ENCODE measurements around the gene RUNX3.

The RUNX3 gene

DNA sequence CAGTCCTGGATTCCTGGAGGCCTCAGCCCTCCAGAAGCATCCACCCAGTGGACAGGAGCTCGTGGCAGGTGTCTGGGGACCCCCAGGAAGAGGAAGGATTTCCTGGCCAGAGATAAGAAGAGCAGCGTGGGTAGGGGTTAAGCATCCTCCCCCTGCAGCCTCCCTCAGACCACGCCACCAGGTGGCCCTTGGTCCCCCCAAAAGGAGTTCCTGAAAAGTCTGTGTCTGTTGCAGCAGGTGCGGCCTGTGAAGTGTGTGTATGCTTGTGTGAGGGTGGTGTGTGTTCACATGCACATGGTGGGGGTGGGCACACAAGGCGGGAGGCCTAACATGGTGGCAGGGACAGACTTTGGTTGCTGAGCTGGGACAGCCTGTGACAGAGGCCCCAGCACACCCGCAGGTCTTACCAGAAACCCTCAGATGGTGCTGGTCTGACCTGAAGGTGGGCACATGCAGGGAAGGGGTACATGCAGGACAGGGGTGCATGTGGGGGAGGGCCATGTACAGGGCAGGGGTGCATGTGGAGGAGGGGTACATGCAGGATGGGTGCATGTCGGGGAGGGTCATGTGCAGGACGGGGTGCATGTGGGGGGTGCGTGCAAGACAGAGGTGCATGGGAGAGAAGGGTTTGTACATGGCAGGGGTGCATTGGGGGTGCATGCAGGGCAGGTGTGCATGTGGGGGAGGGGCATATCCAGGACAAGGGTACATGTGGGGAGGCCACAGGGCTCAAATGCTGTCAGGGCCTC lies 18.2 kb upstream of the RUNX3 start:
- no peak for DNase-seq (ENCODE audit: low read depth in 3 of 3, low spot score in 1 of 3)

DNA sequence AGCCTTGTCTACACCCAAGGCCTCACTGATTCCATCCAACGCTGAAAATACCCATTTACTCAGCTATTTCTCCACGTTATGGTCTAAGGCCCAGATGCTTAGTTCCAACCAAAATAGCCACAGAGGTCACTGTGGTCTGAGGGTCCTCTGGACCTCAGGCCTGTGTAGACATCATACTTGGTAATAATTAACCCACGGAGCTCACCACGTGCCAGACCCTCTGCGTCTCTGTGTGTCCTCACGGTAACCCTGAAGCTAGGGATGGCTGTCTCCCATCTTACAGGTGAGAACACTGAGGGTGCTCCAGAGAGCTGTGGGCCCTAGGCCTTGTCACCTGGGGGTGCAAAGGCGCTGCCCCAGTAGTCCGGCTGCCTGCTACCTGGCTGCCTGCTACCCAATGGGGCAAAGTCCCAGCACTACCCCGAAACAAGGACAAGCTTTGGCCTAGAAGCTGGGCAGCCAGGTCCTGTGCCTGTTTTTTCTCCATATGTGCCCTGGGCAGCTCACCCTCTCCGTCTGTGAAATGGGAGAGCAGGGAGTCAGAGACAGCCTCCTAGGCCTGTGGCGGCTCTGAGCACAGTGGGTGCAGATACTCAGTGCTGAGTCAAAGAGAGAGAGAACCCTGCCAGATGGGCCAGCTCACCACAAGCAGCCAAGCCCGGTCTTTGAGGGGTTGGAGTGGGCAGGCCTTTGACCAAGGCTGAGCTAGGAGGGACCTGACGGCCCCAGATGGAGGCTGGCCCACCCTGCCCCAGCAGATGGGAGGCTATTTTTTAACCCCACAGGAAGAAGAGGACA lies 17.0 kb upstream of the RUNX3 start:
- no peak for DNase-seq (ENCODE audit: low read depth in 3 of 3, low spot score in 1 of 3)

DNA sequence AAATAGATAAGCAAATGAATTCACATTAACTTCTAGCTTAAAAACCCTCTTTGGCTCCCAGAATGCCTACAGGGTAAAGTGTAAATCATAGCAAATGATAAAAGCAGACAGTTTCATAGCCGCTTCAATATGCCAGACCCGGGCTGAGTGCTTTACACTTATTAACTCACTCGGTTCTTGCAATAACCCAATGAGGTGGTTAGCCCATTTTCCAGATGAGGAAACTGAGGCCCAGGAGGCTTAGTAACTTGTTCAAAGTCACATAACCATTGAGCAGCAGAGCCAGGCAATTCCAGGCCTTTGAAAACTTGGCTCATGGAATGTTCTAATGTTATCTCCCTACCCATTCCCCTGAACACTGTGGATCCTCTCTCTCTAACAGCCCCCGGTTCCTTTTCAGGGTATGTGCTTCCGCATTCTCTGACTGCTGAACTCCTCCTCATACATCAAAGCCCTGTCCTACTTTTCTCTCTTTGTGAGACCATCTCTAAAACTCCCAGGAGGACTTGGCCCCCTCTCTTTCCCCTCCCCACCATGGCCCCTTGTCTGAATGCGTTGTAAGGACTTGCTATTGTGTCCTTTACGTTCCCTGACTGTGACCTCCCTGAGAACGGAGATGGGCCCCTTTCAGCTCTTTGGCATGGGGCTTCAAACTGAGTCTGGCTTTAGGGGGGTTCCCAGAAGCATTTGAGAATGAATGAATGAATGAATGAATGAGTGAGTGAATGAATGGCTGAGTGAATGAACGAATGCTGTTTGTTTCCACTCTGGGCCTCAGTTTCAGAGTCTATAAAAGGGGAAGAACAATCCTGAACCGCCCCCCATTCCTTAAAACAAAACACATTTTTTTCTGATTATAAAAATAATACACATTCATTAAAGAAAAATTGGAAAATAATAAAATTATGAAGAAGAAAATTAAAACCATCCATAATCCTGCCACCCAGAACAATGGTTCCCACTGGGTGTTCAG lies 15.6 kb upstream of the RUNX3 start:
- no peak for DNase-seq (ENCODE audit: low read depth in 3 of 3, low spot score in 1 of 3)

DNA sequence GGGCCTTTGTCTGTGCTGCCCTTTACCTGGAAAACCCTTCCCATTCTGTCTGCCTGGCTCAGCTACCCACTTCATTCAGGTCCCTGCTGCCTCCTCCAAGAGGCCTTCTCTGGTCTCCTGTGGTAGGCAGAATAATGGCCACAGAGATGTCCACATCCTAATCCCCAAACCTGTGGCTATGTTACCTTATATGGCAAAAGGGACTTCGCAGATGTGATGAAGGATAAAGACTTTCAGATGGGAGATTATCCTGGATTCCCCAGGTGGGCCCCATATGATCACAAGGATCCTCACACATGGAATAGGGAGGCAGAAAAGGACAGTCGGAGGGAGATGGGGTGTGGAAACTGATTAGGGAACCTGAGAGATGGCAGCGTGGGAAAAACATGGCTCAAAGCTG lies 14.2 kb upstream of the RUNX3 start:
- no peak for DNase-seq (ENCODE audit: low read depth in 3 of 3, low spot score in 1 of 3)

DNA sequence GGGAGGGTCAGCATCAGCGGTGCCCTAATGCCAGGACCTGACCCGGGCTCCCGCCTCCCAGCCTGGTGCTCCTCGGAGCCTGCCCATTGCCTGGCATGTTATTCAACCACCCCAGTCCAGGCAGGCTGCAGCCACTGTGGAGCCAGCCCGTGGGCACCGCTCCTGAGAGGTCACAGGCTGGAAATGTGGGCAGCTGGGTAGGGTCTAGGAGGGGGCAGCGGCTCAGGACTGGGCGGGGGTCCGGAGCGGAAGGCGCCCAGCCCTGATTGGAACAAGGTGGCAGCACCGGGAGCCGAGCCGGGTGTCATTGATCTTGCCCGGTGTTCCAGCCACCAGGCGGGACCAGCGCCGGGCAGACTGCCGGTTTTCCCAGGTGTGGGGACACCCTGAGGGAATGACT lies 12.7 kb upstream of the RUNX3 start:
- DNase-seq (ENCODE audit: low read depth in 3 of 3, low spot score in 1 of 3) = no peak

DNA sequence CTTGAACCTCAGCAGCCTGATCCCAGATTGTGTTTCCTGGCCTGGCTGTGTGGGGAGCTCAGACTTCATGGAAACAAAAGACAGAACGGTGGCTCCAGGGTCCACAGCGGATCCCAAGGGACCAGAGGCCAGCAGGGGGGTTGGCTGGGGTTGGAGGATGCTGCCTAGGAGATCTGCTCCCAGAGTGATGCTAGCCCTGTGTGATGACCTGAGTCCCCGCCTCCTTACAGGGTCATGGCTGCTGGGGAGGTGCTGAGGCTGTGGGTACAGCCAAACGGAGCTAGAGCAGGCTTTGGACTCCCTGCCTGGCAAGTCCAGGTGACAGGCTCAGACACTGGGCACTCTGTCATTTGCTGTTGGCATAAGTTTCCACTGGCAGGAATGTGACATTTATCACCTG lies 11.5 kb upstream of the RUNX3 start:
- DNase-seq (ENCODE audit: low read depth in 3 of 3, low spot score in 1 of 3) = no peak

DNA sequence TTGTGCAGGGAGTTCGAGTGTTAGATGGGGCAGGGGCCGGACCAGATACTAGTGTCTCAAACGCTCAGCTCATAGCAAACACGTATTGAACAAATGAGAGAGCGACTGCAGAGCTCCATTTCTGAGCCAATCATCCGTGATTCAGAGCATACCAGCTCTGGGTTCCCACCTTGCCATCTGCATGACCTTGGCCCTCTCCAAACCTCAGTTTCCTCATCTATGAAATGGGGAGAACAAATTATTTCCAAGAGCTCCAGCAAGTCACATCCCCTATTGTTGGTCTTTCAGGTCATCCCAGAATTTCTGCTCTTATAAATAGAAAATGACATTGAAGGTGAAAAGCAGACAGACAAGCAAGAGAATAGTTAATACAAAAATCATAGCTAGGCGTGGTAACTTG lies 10.2 kb upstream of the RUNX3 start:
- DNase-seq (ENCODE audit: low read depth in 3 of 3, low spot score in 1 of 3) = no peak

DNA sequence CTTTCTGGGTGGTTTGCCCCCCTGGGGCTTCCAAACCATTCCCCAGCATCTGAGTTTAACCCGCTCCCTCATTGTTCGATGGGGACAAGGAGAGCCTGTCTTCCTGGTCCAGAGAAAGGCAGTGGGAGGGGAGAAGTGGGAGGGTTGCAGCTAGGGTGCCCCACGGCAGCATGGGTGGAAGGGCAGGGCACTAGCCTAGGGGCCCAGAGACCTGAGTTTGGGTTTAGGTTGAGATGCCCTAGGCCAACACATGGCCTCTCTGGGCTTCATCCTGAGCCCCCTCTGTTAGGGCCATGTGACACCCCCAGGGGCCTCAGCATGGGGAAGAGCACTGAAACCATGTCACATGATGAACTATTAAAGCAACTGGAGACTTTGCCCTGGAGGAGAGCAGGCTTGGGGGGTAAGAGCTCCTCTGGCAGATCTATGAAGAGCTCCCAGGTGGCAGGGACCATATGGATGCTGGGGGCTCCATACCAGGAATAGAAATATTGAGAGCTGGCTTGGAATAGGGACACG lies 9.7 kb upstream of the RUNX3 start:
- no peak for DNase-seq (ENCODE audit: low read depth in 3 of 3, low spot score in 1 of 3)

DNA sequence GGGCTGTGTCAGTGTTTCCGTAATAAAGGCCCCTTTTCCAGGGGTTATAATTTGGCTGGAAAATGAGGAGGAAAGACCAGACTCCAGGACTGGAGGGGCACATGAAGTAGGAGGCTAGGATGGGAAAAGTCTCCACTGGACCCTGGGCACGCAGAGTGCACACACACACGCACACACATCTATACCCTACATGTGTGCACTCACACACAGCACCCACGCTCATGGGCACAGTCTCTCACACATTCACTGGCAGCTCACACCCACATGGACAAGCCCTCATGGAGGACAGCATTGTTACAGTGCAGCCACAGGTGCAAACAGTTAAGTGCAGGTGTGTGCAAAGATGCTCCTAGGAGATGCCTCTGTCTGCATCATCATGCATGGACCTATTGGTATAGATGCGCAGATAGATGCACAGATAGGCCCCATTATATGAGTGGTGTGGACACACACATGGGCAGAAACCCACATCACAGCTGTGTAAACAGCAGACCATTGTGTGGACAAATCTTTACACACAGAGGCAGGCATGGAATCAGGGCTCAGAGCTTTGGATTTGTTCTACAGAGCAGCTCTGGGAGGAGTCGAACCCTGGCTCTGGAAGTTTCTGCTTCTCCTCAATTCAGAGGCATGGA lies 9.1 kb upstream of the RUNX3 start:
- no peak for DNase-seq (ENCODE audit: low read depth in 3 of 3, low spot score in 1 of 3)

DNA sequence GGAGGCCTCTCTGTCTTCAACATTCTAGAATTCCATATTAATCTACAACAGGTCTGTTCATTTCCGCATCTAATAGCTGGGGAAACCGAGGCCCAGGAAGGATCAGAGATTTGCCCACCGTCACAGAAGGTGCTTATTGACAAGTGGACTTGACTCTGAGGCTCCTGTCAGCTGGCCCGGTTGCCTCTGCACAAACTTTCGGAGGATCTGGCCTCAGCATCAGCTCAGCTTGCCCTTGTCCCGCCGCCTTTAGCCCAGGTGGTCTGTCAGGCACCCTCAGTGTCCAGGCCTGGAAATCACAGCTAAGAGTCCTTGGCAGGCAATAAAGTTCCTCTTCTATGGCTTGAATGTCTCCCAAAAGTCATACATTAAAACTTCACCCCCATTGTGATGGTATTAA lies 8.2 kb upstream of the RUNX3 start:
- DNase-seq (ENCODE audit: low read depth in 3 of 3, low spot score in 1 of 3) = no peak

DNA sequence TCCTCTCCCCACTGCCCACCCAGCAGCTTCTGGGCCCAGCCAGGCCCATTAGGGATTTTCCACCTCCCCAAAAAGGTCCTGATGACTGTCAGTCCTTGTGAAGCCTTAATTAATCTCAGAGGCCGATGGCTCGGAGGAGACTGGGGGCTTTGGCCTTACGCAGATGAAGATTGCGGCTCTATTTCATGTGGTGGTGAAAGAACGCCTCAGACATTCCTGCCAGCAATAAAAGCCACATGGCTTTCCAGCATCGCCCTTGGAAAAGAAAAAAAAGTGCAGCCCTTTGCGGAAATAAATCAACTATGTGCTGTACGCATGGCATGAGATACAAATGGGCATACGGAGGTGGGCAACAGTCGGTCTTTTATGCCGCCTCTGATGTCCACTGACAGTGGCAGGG lies 6.6 kb upstream of the RUNX3 start:
- no peak for DNase-seq (ENCODE audit: low read depth in 3 of 3, low spot score in 1 of 3)

DNA sequence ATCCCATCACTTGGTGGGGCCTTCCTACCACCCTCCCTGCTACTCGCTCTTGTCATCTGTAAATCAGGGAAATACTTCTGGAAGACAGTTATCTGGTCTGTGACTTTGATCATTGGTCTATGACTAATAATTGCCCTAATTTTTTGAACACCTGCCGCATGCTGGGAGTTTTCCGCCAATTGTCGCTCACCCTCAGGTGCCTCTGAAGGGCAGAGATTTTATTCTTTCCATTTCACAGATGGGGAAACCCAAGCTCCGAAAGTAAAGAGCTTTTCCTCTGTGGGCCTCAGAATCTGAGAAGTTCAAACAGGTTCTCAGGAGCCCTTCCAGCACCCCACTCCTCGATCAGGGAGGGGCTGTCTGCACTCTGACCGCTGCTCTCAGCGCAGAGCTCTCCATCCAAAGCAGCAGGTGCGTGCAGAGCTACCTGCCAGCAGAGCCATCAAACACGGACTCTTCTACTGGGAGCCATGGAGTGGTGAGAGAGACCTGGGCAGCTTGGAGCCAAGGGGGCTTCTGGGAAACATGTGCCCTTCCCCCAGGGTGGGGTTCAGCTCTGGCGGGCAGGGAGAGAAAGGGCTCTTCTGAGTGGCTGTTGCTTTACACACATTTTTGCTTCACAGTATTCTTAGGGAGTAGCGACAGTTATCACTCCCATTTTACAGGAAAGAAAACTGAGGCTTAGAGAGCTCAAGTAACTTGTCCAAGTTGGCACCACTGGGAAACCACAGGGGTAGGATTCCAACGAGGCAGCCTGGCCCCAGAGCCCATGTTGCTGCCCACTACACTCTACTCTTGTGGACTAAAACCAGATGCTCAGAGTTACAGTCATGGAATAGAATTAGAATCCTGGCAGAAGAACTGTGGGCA lies 5.8 kb upstream of the RUNX3 start:
- DNase-seq (ENCODE audit: low read depth in 3 of 3, low spot score in 1 of 3) = no peak

DNA sequence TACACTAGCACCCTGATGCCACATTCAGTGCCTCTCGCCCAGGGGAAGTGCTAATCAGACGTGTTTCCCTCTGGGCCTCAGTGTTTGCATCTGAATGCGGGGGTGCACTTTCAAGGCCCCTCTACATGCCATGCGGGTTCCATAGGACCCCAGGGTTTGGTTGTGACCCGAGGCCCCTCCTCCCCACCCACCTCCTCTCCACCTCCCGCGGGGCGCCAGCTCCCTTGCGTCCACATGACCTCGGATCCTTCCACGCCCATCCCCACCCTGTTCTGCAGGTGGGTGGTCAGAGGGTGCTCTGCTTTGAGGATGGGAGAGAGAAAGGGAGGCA lies 5.1 kb upstream of the RUNX3 start:
- DNase-seq (ENCODE audit: low read depth in 3 of 3, low spot score in 1 of 3) = no peak

DNA sequence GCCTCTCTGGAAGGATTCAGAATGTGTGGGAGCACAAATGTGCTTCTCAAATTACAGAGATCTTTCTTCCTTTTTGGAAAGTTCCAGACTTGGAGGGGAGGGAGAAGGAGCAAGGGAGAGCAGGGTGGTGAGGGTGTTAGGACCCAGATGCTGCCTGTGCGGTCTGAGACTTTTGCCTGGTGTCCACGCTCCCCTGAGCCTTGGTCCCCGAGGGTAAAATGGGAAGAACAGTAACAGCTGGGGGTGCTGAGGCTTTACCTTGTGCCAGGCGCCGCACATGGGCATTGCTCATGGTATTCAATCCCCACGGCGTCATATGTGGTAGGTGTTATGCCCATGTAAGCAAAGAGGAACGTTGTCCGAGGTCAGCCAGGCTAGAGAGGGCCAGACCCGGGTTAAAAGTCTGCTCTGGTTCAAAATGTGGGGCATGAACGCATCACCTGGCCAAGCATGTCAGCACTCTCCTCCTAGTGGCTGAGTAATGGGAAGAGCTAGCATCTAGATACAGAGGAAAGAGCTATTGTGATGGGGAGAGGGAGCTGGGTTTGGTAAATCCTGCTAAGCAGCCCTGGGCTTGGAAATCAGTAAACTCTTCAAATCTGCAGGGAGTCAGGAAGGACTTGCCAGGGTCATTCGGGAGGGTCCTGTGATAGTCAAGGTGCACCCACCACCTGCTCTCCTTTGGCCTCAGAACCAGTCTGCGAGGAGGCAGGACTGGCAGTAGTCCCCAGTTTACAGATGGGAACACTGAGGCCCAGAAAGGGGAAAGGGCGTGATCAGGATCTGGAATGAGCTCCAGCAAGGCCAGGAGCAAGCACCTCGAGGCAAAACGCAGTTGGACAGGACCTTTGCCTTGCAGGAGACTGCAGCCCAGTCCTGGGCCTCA lies 4.5 kb upstream of the RUNX3 start:
- DNase-seq (ENCODE audit: low read depth in 3 of 3, low spot score in 1 of 3) = no peak

DNA sequence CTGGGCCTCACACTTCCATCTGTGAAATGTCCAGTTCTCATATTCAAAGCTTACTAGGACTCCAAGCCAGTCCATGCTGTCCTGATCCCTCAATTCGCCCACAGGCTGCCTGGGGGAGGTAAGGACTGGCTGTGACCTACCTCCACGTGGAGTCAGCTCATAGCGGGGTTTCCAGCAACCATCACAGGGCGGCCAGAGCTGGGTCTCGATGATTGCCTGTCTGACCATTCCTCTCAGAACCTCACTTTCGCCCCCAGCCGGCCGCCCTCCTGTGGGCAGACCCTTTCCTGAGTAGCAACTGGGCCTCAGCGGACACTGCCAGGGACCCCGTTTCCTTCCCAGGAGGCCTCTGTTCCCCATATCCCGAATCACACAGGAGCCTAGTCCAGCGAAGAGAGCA lies 3.4 kb upstream of the RUNX3 start:
- no peak for DNase-seq (ENCODE audit: low read depth in 3 of 3, low spot score in 1 of 3)

DNA sequence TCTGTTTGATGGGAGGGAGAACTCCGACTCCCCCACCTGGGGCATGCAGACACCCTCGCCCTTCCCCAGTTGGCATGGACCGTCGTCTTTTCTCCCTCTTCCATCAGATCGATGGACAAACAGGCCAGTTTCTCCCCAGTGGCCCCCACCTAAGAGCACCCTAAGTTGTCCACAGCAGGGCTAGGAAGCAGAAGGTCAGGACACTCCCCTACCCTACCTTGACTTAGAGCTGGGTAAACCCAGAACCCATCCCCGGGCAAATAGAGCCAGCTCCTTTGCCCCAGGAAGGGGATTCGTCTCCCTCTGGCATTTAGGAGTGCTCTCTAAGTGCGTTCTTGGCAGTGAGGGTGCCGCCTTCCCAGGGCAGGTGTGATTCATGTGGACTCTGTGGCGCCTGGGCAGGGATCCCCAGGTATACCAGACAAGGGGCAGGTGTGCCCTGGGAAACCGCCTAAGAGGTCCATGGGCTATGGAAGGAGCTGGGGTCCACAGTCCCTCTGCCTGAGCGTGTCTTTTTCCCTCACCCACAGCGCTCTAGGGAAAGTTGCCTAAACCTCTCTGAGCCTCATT lies 2.7 kb upstream of the RUNX3 start:
- no peak for DNase-seq (ENCODE audit: low read depth in 3 of 3, low spot score in 1 of 3)

DNA sequence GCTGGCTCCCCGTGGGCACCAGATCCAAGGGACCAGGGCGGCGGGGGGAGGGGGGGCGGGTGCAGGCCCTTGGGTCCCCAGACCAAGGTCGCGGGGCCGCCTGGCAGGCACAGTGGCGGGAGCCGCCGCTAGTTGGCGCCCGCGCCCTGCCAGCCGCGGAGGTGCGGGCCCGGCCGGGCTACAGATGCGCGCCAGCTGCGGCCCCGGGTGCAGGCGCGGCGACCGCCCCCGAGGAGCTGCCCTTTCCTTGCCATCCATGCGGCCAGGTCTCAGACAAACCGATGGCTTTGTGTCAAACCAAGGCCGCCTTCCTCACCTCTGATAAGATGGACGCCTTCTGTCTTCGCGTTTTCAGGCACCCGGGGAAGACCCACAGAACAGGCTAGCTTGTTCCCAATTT lies 2.2 kb upstream of the RUNX3 start:
- DNase-seq (ENCODE audit: low read depth in 3 of 3, low spot score in 1 of 3) = peak in 2 of 3 donors; percentile 40 to 61

DNA sequence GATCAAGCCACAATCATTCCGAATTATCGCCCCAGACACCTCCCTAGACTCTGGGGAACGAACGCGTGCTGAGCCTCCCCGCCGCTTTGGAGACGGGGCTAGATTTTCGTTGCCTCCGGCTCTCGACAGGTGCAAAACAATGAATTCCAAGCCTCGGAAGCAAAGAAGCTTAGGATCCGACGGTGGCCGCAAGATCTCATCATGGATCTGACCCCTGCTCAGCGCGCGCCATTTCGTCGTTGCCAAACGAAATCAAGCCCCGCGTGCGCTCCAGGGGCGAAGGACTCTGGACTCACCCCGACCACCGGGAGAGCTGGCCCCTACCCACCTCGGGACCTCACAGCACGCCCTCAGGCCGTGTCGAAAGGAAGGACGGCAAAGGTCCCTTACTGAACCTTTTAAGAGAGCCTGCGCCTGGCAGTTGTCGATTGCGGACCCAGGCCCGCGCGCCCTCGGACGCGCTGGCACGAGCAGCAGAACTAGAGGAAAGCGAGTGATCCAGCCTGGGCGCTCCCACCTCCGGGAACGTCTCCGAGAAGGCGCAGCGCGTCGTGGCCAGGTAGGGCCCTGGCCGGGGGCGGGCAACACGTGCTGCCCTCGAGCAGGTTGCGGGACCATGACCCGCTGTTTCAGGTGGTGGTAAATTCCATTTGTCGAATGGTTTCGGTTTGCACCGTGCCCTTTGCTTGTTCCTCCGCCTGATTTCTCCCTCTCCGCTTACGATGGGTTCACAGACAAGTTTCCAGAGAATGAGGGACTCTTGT lies 1.6 kb upstream of the RUNX3 start:
- DNase-seq (ENCODE audit: low read depth in 3 of 3, low spot score in 1 of 3) = no peak
